ENCODE data around the gene UBE2QL1. TPM values are rescaled to one million over a fixed set of nuclear protein-coding genes. Genes with fewer than 3 reads are reported as not detected.

UBE2QL1 gene
- total and polyA plus RNA-seq, 2 of the 8 experiments (the other 6 are each of a cell fraction or from before 2014, with no cell fraction given) = 0.43 to 0.65 TPM

GRCh38 chr5:6468104-6468503 is 19.4 kb downstream of the UBE2QL1 start (continued):
- TF ChIP-seq CHD7 (IDR thresholded peaks at IDR 0.05; ENCODE audit: insufficient replicate concordance, low read length) = no peak
- no peak for TF ChIP-seq GTF2F1 (IDR thresholded peaks at IDR 0.05; ENCODE audit: borderline replicate concordance, low read depth, low read length)
- TF ChIP-seq E2F6 (IDR thresholded peaks at IDR 0.05) = no peak
- no peak for TF ChIP-seq NRF1 (IDR thresholded peaks at IDR 0.05; ENCODE audit: low read depth, low read length)
- TF ChIP-seq JUN (IDR thresholded peaks at IDR 0.05; ENCODE audit: low read depth, low read length) = no peak
- no peak for TF ChIP-seq SP4 (IDR thresholded peaks at IDR 0.05; ENCODE audit: low read length)
- no peak for TF ChIP-seq RXRA (IDR thresholded peaks at IDR 0.05; ENCODE audit: insufficient read depth, low read depth, low read length)
- TF ChIP-seq KDM1A (IDR thresholded peaks at IDR 0.05; ENCODE audit: borderline replicate concordance, low read length) = no peak
- no peak for TF ChIP-seq POU5F1 (IDR thresholded peaks at IDR 0.05; ENCODE audit: low read depth, low read length)
- TF ChIP-seq EP300 (IDR thresholded peaks at IDR 0.05; ENCODE audit: borderline replicate concordance in 1 of 2, low read depth in 2 of 2, low read length in 2 of 2) = no peak
- no peak for TF ChIP-seq KDM5A (IDR thresholded peaks at IDR 0.05; ENCODE audit: low read length)

Data from H1 (cell line).